H1 (cell line): Measurements from ENCODE around the gene RNASEH2C. TPM values are rescaled to one million over a fixed set of nuclear protein-coding genes. Genes with fewer than 3 reads are reported as not detected.

ENCODE experiments used
- CTCF ChIA-PET: fragments of 300-600 bp; sonication (Branson Sonifier 250); formaldehyde crosslinking; loops from one replicate; lab custom pipeline; 2021; ENCODE audit not compliant: partially characterized antibody; lab: Charles Lee
- POLR2A ChIA-PET: fragments of 300-600 bp; sonication (Branson Sonifier 250); formaldehyde crosslinking; loops from one replicate; lab custom pipeline; 2021; ENCODE audit warnings: inconsistent platforms; ENCODE audit not compliant: partially characterized antibody; lab: Charles Lee
- DNase-seq, 2 experiments: peaks; one replicate each; pipeline versions ENCODE4 v3.0.0 to v3.0.0-alpha.2; 2010 to 2022; ENCODE audit warnings: low spot score in 2 of 2, low read depth in 1 of 2, mixed read lengths in 1 of 2
- FAIRE-seq: peaks from 2 replicates; lab custom pipeline; 2011; peaks lifted over from hg19 to GRCh38; lab: Jason Lieb, UNC
- H2AFZ ChIP-seq: 2 replicates; pipeline ENCODE4 v1.8.1; 2012; ENCODE audit warnings: low read length, inconsistent platforms
- H2AK5ac ChIP-seq: 2 replicates; pipeline ENCODE4 v1.6.1; 2013; ENCODE audit warnings: low read depth, low read length
- H2BK120ac ChIP-seq: replicated peaks from 2 replicates; pipeline ENCODE3; 2013; ENCODE audit warnings: low read depth, low read length, inconsistent platforms
- H2BK12ac ChIP-seq: 2 replicates; pipeline ENCODE4 v1.6.1; 2013; ENCODE audit warnings: low read depth, low read length
- H2BK15ac ChIP-seq: 2 replicates; pipeline ENCODE4 v1.6.1; 2013; ENCODE audit warnings: low read length
- H2BK20ac ChIP-seq: 2 replicates; pipeline ENCODE4 v1.6.1; 2013; ENCODE audit warnings: low read length
- H2BK5ac ChIP-seq: 2 replicates; pipeline ENCODE4 v1.6.1; 2013; ENCODE audit warnings: low read depth, low read length
- H3K14ac ChIP-seq: 2 replicates; pipeline ENCODE4 v1.6.1; 2013; ENCODE audit warnings: inconsistent platforms; ENCODE audit not compliant: insufficient read length
- H3K18ac ChIP-seq: 2 replicates; pipeline ENCODE4 v1.6.1; 2013; ENCODE audit warnings: low read length; ENCODE audit errors: extremely low read depth
- H3K23ac ChIP-seq: 2 replicates; pipeline ENCODE4 v1.6.1; 2013; ENCODE audit warnings: inconsistent platforms; ENCODE audit not compliant: insufficient read length
- H3K23me2 ChIP-seq: 2 replicates; pipeline ENCODE4 v1.6.1; 2013; ENCODE audit warnings: low read depth, low read length
- H3K27ac ChIP-seq: 2 replicates; pipeline ENCODE4 v1.6.1; 2011; ENCODE audit warnings: low read depth, low read length, inconsistent platforms
- H3K27me3 ChIP-seq, 4 experiments: replicated peaks in 1 of 4; 1 replicate in 1 of 4; 2 replicates in 3 of 4; pipeline versions ENCODE4 v1.6.1 to v1.8.1; 2011 to 2013; ENCODE audit warnings: low read length in 3 of 4, mild to moderate bottlenecking in 3 of 4, inconsistent platforms in 2 of 4, mixed read lengths in 2 of 4, moderate library complexity in 1 of 4; ENCODE audit not compliant: control insufficient read depth in 3 of 4, insufficient read depth in 3 of 4; ENCODE audit errors: extremely low read depth in 1 of 4
- H3K36me3 ChIP-seq, 4 experiments: 2 replicates each; pipeline versions ENCODE4 v1.6.1 to v1.8.1; 2011 to 2013; ENCODE audit warnings: mild to moderate bottlenecking in 4 of 4, low read length in 3 of 4, moderate library complexity in 2 of 4, control low read depth in 1 of 4, inconsistent platforms in 1 of 4; ENCODE audit not compliant: insufficient read depth in 4 of 4, control insufficient read depth in 2 of 4
- H3K4ac ChIP-seq: replicated peaks from 2 replicates; pipeline ENCODE3; 2013; ENCODE audit warnings: low read length, low read depth, mixed read lengths, inconsistent platforms; ENCODE audit not compliant: insufficient read length
- H3K4me1 ChIP-seq, 4 experiments: replicated peaks in 1 of 4; 1 replicate in 1 of 4; 2 replicates in 3 of 4; pipeline versions ENCODE4 v1.6.1 to v1.8.1; 2011 to 2013; ENCODE audit warnings: low read length in 3 of 4, inconsistent platforms in 2 of 4, mixed read lengths in 1 of 4; ENCODE audit not compliant: insufficient read depth in 4 of 4, control insufficient read depth in 3 of 4
- H3K4me2 ChIP-seq, 2 experiments: 2 replicates each; pipeline versions ENCODE4 v1.6.1 to v1.8.1; 2011 to 2013; ENCODE audit warnings: low read depth in 2 of 2, low read length in 2 of 2, control low read depth in 1 of 2, inconsistent platforms in 1 of 2, mild to moderate bottlenecking in 1 of 2; ENCODE audit not compliant: insufficient read depth in 1 of 2
- H3K4me3 ChIP-seq, 4 experiments: fragments of 200-600, 300-600 bp in 1 of 4; sonication (generic), shearing (Covaris generic), sonication (Bioruptor Twin) in 1 of 4; 2 replicates each; pipeline versions ENCODE4 v1.5.1 to v1.8.1; 2011 to 2016; ENCODE audit warnings: low read length in 4 of 4, low read depth in 3 of 4, control low read depth in 2 of 4, inconsistent platforms in 2 of 4, mild to moderate bottlenecking in 2 of 4, mixed read lengths in 1 of 4, moderate library complexity in 1 of 4; ENCODE audit not compliant: insufficient read depth in 2 of 4; ENCODE audit errors: extremely low read depth in 1 of 4
- H3K56ac ChIP-seq: replicated peaks from 2 replicates; pipeline ENCODE3; 2013; ENCODE audit warnings: low read depth, mild to moderate bottlenecking, mixed read lengths, low read length, inconsistent platforms; ENCODE audit not compliant: insufficient read length
- H3K79me1 ChIP-seq: 2 replicates; pipeline ENCODE4 v1.6.1; 2013; ENCODE audit warnings: low read depth, low read length, control low read depth
- H3K79me2 ChIP-seq, 2 experiments: 2 replicates each; pipeline versions ENCODE4 v1.6.1 to v1.8.1; 2012 to 2013; ENCODE audit warnings: low read length in 2 of 2, mild to moderate bottlenecking in 2 of 2, inconsistent platforms in 1 of 2; ENCODE audit not compliant: insufficient read depth in 2 of 2, control insufficient read depth in 1 of 2
- H3K9ac ChIP-seq, 4 experiments: replicated peaks in 1 of 4; 1 replicate in 1 of 4; 2 replicates in 3 of 4; pipeline versions ENCODE4 v1.6.1 to v1.8.1; 2011 to 2013; ENCODE audit warnings: low read depth in 3 of 4, low read length in 3 of 4, control low read depth in 2 of 4, mild to moderate bottlenecking in 2 of 4, moderate library complexity in 2 of 4, inconsistent platforms in 1 of 4; ENCODE audit errors: extremely low read depth in 1 of 4
- H3K9me3 ChIP-seq, 2 experiments: 2 replicates each; pipeline versions ENCODE4 v1.6.1 to v1.8.1; 2012 to 2013; ENCODE audit warnings: mild to moderate bottlenecking in 2 of 2, moderate library complexity in 2 of 2, control low read depth in 1 of 2, inconsistent platforms in 1 of 2, low read depth in 1 of 2, low read length in 1 of 2, mixed read lengths in 1 of 2; ENCODE audit not compliant: insufficient read depth in 2 of 2
- H4K20me1 ChIP-seq, 2 experiments: replicated peaks in 1 of 2; 2 replicates each; pipeline versions ENCODE3 to v1.8.1; 2011 to 2013; ENCODE audit warnings: inconsistent platforms in 2 of 2, low read length in 2 of 2, mild to moderate bottlenecking in 1 of 2; ENCODE audit not compliant: insufficient read depth in 2 of 2, control insufficient read depth in 1 of 2
- H4K5ac ChIP-seq: 2 replicates; pipeline ENCODE4 v1.6.1; 2013; ENCODE audit warnings: low read length, low read depth, mixed read lengths, inconsistent platforms; ENCODE audit not compliant: insufficient read length
- H4K8ac ChIP-seq: 2 replicates; pipeline ENCODE4 v1.8.0; 2013; ENCODE audit warnings: mild to moderate bottlenecking, moderate library complexity, low read length, inconsistent platforms; ENCODE audit not compliant: insufficient read depth; ENCODE audit errors: extremely low read depth
- H4K91ac ChIP-seq: replicated peaks from 2 replicates; pipeline ENCODE3; 2013; ENCODE audit warnings: low read length, mixed read lengths, inconsistent platforms; ENCODE audit not compliant: insufficient read length
- BACH1 ChIP-seq: IDR thresholded peaks from 2 replicates; pipeline ENCODE4 v1.6.1; 2012; ENCODE audit warnings: low read length, improper control_type of control experiment
- BRCA1 ChIP-seq: IDR thresholded peaks from 2 replicates; pipeline ENCODE4 v1.6.1; 2012; ENCODE audit warnings: low read depth, low read length, improper control_type of control experiment
- CBX8 ChIP-seq: fragments of 300-800, 300-1000 bp; sonication (generic); IDR thresholded peaks from 2 replicates; pipeline ENCODE4 v1.7.1; 2016; ENCODE audit warnings: low read depth, low read length, borderline replicate concordance
- CHD1 ChIP-seq: IDR thresholded peaks from 2 replicates; pipeline ENCODE4 v1.6.1; 2012; ENCODE audit warnings: low read depth, low read length, improper control_type of control experiment
- CTBP2 ChIP-seq: IDR thresholded peaks from 2 replicates; pipeline ENCODE4 v1.7.0; 2011; ENCODE audit warnings: borderline replicate concordance, mild to moderate bottlenecking, moderate library complexity, mixed read lengths, low read length; ENCODE audit not compliant: insufficient read depth, insufficient read length
- JUND ChIP-seq: IDR thresholded peaks from 2 replicates; pipeline ENCODE4 v1.6.1; 2011; ENCODE audit warnings: mild to moderate bottlenecking, improper control_type of control experiment, low read length
- RAD21 ChIP-seq, 2 experiments: IDR thresholded peaks in 1 of 2; conservative IDR thresholded peaks in 1 of 2; 2 replicates each; pipeline ENCODE4 v1.6.1; 2011; ENCODE audit warnings: low read depth in 2 of 2, low read length in 2 of 2, improper control_type of control experiment in 1 of 2, inconsistent platforms in 1 of 2, mild to moderate bottlenecking in 1 of 2, moderate library complexity in 1 of 2
- RBBP5 ChIP-seq: IDR thresholded peaks from 2 replicates; pipeline ENCODE4 v1.7.1; 2012; ENCODE audit warnings: low read depth, mild to moderate bottlenecking, inconsistent platforms, low read length, moderate library complexity, borderline replicate concordance
- SIRT6 ChIP-seq: IDR thresholded peaks from one replicate; pipeline ENCODE4 v1.7.1; 2012; ENCODE audit warnings: low read length, inconsistent platforms
- TBP ChIP-seq: IDR thresholded peaks from 2 replicates; pipeline ENCODE4 v1.6.1; 2011; ENCODE audit warnings: low read depth, low read length, improper control_type of control experiment
- TEAD4 ChIP-seq: IDR thresholded peaks from 2 replicates; pipeline ENCODE4 v1.6.1; 2012; ENCODE audit warnings: low read depth, low read length, inconsistent platforms, mixed read lengths
- WGBS, 2 experiments: shearing (Covaris generic) in 1 of 2; methylation state at CpG; one replicate each; pipeline versions ENCODE4 v1.1.6 to v1.1.7; 2013 to 2015; ENCODE audit warnings: low lambda C conversion rate in 2 of 2, mixed read lengths in 2 of 2, inconsistent platforms in 1 of 2, low coverage in 1 of 2, missing lambda C conversion rate in 1 of 2; ENCODE audit not compliant: insufficient replicate concordance in 2 of 2, insufficient coverage in 1 of 2, insufficient read length in 1 of 2; ENCODE audit errors: extremely low coverage in 1 of 2, missing lambda C conversion rate in 1 of 2; 5-methylcytosine and 5-hydroxymethylcytosine counted together
- polyA plus RNA-seq, 7 experiments: library from polyadenylated mRNA; depleted of rRNA in 3 of 7; stranded (reverse) in 5 of 7; unstranded in 2 of 7; fragments of >200 nt in 5 of 7; fragments of 200-250 nt in 2 of 7; gene quantifications; 1 replicate in 5 of 7; 2 replicates in 1 of 7; 4 replicates in 1 of 7; pipeline versions ENCODE4 v1.2.1 to v1.2.3, GENCODE V29; 2011 to 2013; ENCODE audit warnings: missing spikeins in 2 of 7, mixed read lengths in 2 of 7
- total RNA-seq: library from RNA; stranded (reverse); fragmentation: NEBNext Ultra II Directional; extraction: Animal tissue kit (Norgen Biotek cat#: 25700); gene quantifications from 2 replicates; pipeline ENCODE4 v1.2.1, GENCODE V29; 2021
- TF ChIP-seq, protein P1 (sequence below): IDR thresholded peaks from 2 replicates; pipeline ENCODE4 v1.6.1; 2012; ENCODE audit warnings: low read length, inconsistent platforms

The RNASEH2C gene
- total and polyA plus RNA-seq, 2 of the 8 experiments (the other 6 are each of a cell fraction or from before 2014, with no cell fraction given) = 40.2 to 60.3 TPM

DNA sequence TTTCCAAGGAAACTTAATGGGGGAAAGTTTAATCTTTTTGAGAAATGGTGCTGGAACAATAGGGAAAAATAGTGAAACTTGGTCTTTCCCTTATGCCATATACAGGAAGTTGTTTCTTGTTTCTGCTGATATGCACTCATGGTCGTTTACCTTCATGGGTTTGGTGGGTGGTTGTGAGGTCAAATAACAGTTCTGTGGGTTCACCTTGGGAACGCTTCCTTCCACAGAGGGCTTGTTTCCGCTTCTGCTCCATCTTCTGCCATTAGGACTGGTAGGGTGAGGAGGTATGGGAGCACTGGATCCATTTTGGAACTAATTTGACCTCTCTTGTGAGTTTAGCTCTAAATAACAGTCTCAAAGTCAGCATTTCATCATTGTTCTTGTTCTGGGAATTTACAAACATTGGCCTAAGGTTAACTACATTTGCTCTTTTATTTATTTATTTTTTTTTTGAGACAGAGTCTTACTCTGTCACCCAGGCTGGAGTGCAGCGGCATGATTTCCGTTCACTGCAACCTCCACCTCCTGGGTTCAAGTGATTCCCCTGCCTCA lies 40.3 kb downstream of the RNASEH2C start:
- 88% methylated on average over 5 of the region's 5 CpGs; no CpG with 5 or more reads in 1 of the 2 experiments for WGBS, 2 experiments
- Histone ChIP-seq H3K4me3 (no peak overlapping the region), H3K4me2 (no peak overlapping the region), H4K20me1 (no peaks in the 10 kb centered on the region), H3K9ac (no peak overlapping the region), H3K4me1 (no peaks in the 10 kb centered on the region), H4K8ac (no peak overlapping the region), H3K23me2 (no peaks in the 10 kb centered on the region), H3K27ac (no peak overlapping the region), H3K23ac (no peak overlapping the region), H3K18ac (no peak overlapping the region), H3K27me3 (no peaks in the 10 kb centered on the region), H2BK12ac (no peak overlapping the region), H2BK15ac (no peak overlapping the region), H2BK20ac (no peak overlapping the region), H3K56ac (no peak overlapping the region), H3K79me2 (no peaks in the 10 kb centered on the region), H3K36me3 (no peaks in the 10 kb centered on the region), H4K91ac (no peak overlapping the region), H3K9me3 (no peaks in the 10 kb centered on the region), H2BK5ac (no peak overlapping the region), H3K79me1 (no peaks in the 10 kb centered on the region), H2AFZ (peak overlapping the region; percentile 42; the same call in 1 of the 2 replicates), H4K5ac (no peak overlapping the region), H2AK5ac (no peak overlapping the region), H3K14ac (no peak overlapping the region), H2BK120ac (no peak overlapping the region), H3K4ac (no peak overlapping the region)
- CTCF ChIA-PET = interaction anchor here (0.8 to 2.8 kb wide), 2 partner anchors 12 to 25 kb away, joined by 3 to 12 read pairs; no protein-coding TSS in a partner anchor
- POLR2A ChIA-PET = interaction anchor here (0.7 to 1.3 kb wide), 2 partner anchors 65 to 179 kb away, joined by 3 to 4 read pairs; no protein-coding TSS in a partner anchor
- no peak for FAIRE-seq
- DNase-seq = no peak
- no peak for TF ChIP-seq CBX8
- no peak for TF ChIP-seq CTBP2
- no peak for TF ChIP-seq BRCA1
- TF ChIP-seq RAD21 (IDR thresholded peaks at IDR 0.05 in 1 of 2, conservative IDR thresholded peaks at IDR 0.05 in 1 of 2; ENCODE audit: low read depth in 2 of 2, low read length in 2 of 2) = no peak
- TF ChIP-seq CHD1 = no peak
- TF ChIP-seq TEAD4 = no peak
- TF ChIP-seq SIRT6 = no peak
- TF ChIP-seq JUND = no peak
- TF ChIP-seq BACH1 = no peak
- TF ChIP-seq TBP = no peak
- no peak for TF ChIP-seq RBBP5
- TF ChIP-seq, protein P1, sequence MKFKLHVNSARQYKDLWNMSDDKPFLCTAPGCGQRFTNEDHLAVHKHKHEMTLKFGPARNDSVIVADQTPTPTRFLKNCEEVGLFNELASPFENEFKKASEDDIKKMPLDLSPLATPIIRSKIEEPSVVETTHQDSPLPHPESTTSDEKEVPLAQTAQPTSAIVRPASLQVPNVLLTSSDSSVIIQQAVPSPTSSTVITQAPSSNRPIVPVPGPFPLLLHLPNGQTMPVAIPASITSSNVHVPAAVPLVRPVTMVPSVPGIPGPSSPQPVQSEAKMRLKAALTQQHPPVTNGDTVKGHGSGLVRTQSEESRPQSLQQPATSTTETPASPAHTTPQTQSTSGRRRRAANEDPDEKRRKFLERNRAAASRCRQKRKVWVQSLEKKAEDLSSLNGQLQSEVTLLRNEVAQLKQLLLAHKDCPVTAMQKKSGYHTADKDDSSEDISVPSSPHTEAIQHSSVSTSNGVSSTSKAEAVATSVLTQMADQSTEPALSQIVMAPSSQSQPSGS = no peak
